SK-N-SH (cell line): ENCODE measurements around the gene SCML2.

Experiments
- CTCF ChIP-seq: fragments of 200-600 bp; sonication (generic); IDR thresholded peaks from 2 replicates; pipeline ENCODE4 v1.6.1; 2017; ENCODE audit warnings: antibody characterized with exemption, mild to moderate bottlenecking, moderate library complexity
- EP300 ChIP-seq, 2 experiments: IDR thresholded peaks; 2 replicates each; pipeline versions ENCODE4 v1.4.0 to v1.6.1; 2012; ENCODE audit warnings: borderline replicate concordance in 1 of 2, low read depth in 1 of 2, low read length in 1 of 2
- POLR2AphosphoS5 ChIP-seq: IDR thresholded peaks from 2 replicates; pipeline ENCODE4 v1.6.1; 2012; ENCODE audit warnings: low read depth, low read length
- SMC3 ChIP-seq: IDR thresholded peaks from 2 replicates; pipeline ENCODE4 v1.6.1; 2012; ENCODE audit warnings: low read depth, low read length, improper control_type of control experiment

- TF ChIP-seq CTCF (no peak), EP300 (IDR thresholded peaks at IDR 0.05; ENCODE audit: borderline replicate concordance in 1 of 2, low read depth in 1 of 2, low read length in 1 of 2) (no peak), POLR2AphosphoS5 (no peak), SMC3 (no peak)
These were observed 57.2 kb downstream of the SCML2 start for GRCh38 chrX:18297251-18297650.
